ENCODE data around the gene NR2C2.

Gene NR2C2

DNA sequence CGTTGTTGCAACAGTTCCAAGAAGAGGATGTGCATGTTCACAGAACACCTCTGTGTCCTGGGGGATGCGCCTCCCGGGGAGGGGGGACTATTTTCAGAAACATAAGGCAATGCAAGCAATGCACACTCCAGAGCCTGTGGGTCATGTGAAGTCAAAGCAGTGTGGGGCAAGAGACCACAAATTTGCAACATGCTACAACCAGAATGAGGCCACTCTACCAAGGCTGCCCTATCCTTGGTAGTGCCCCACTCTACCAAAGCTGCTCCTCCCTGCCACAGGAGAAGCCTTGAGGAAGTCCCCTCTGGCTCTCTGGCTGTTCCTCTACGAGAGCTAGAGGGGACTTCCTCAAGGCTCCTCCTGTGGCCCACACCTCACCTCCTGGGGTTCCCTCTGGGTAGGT is 8.4 kb upstream of the NR2C2 start:
- TF ChIP-seq, protein P1, sequence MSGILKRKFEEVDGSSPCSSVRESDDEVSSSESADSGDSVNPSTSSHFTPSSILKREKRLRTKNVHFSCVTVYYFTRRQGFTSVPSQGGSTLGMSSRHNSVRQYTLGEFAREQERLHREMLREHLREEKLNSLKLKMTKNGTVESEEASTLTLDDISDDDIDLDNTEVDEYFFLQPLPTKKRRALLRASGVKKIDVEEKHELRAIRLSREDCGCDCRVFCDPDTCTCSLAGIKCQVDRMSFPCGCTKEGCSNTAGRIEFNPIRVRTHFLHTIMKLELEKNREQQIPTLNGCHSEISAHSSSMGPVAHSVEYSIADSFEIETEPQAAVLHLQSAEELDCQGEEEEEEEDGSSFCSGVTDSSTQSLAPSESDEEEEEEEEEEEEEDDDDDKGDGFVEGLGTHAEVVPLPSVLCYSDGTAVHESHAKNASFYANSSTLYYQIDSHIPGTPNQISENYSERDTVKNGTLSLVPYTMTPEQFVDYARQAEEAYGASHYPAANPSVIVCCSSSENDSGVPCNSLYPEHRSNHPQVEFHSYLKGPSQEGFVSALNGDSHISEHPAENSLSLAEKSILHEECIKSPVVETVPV (CRISPR knock-in tag; IDR thresholded peaks at IDR 0.05) = no peak
- TF ChIP-seq ARNTL (CRISPR knock-in tag; IDR thresholded peaks at IDR 0.05; ENCODE audit: borderline replicate concordance, low read depth) (no peak), ESRRG (CRISPR knock-in tag; IDR thresholded peaks at IDR 0.05) (no peak), CSDC2 (CRISPR knock-in tag; IDR thresholded peaks at IDR 0.05) (no peak), ZC3H10 (CRISPR knock-in tag; IDR thresholded peaks at IDR 0.05) (no peak), ZNF565 (CRISPR knock-in tag; conservative IDR thresholded peaks at IDR 0.05; ENCODE audit: low read depth) (no peak), ZNF70 (CRISPR knock-in tag; IDR thresholded peaks at IDR 0.05) (no peak), BACH2 (CRISPR knock-in tag; IDR thresholded peaks at IDR 0.05; ENCODE audit: borderline replicate concordance) (no peak), RARB (CRISPR knock-in tag; IDR thresholded peaks at IDR 0.05) (no peak), GLIS3 (CRISPR knock-in tag; IDR thresholded peaks at IDR 0.05) (no peak), ZFP3 (CRISPR knock-in tag; IDR thresholded peaks at IDR 0.05) (no peak)
- no peak for ATAC-seq

DNA sequence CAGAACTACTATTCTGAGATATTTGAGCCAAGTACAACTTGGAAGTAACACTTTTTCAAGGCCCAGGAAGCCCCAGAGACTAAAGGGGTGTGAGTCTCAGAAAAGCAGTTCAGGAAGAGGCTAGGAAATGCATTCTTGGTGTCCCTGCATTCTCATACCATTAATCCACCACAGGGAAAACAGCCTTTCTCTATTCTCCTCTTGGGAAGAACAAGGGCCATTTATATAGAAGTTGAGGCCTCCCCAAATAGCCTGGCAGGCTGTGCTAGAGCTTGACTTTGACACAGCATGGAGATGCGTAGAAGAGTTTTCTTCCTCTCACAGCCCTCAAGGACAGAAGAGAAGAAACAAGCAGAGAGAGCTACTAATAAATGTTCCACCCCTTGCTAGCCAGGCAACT is 5.5 kb upstream of the NR2C2 start:
- TF ChIP-seq, protein P2, sequence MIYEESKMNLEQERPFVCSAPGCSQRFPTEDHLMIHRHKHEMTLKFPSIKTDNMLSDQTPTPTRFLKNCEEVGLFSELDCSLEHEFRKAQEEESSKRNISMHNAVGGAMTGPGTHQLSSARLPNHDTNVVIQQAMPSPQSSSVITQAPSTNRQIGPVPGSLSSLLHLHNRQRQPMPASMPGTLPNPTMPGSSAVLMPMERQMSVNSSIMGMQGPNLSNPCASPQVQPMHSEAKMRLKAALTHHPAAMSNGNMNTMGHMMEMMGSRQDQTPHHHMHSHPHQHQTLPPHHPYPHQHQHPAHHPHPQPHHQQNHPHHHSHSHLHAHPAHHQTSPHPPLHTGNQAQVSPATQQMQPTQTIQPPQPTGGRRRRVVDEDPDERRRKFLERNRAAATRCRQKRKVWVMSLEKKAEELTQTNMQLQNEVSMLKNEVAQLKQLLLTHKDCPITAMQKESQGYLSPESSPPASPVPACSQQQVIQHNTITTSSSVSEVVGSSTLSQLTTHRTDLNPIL (CRISPR knock-in tag; IDR thresholded peaks at IDR 0.05; ENCODE audit: low read depth) = no peak
- no peak for TF ChIP-seq ZNF565 (CRISPR knock-in tag; conservative IDR thresholded peaks at IDR 0.05; ENCODE audit: low read depth)
- TF ChIP-seq, protein P3, sequence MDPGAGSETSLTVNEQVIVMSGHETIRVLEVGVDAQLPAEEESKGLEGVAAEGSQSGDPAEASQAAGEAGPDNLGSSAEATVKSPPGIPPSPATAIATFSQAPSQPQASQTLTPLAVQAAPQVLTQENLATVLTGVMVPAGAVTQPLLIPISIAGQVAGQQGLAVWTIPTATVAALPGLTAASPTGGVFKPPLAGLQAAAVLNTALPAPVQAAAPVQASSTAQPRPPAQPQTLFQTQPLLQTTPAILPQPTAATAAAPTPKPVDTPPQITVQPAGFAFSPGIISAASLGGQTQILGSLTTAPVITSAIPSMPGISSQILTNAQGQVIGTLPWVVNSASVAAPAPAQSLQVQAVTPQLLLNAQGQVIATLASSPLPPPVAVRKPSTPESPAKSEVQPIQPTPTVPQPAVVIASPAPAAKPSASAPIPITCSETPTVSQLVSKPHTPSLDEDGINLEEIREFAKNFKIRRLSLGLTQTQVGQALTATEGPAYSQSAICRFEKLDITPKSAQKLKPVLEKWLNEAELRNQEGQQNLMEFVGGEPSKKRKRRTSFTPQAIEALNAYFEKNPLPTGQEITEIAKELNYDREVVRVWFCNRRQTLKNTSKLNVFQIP (CRISPR knock-in tag; IDR thresholded peaks at IDR 0.05; ENCODE audit: borderline replicate concordance, low read depth) = no peak
- TF ChIP-seq, protein P4, sequence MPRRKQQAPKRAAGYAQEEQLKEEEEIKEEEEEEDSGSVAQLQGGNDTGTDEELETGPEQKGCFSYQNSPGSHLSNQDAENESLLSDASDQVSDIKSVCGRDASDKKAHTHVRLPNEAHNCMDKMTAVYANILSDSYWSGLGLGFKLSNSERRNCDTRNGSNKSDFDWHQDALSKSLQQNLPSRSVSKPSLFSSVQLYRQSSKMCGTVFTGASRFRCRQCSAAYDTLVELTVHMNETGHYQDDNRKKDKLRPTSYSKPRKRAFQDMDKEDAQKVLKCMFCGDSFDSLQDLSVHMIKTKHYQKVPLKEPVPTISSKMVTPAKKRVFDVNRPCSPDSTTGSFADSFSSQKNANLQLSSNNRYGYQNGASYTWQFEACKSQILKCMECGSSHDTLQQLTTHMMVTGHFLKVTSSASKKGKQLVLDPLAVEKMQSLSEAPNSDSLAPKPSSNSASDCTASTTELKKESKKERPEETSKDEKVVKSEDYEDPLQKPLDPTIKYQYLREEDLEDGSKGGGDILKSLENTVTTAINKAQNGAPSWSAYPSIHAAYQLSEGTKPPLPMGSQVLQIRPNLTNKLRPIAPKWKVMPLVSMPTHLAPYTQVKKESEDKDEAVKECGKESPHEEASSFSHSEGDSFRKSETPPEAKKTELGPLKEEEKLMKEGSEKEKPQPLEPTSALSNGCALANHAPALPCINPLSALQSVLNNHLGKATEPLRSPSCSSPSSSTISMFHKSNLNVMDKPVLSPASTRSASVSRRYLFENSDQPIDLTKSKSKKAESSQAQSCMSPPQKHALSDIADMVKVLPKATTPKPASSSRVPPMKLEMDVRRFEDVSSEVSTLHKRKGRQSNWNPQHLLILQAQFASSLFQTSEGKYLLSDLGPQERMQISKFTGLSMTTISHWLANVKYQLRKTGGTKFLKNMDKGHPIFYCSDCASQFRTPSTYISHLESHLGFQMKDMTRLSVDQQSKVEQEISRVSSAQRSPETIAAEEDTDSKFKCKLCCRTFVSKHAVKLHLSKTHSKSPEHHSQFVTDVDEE (CRISPR knock-in tag; IDR thresholded peaks at IDR 0.05) = no peak
- TF ChIP-seq, protein P5, sequence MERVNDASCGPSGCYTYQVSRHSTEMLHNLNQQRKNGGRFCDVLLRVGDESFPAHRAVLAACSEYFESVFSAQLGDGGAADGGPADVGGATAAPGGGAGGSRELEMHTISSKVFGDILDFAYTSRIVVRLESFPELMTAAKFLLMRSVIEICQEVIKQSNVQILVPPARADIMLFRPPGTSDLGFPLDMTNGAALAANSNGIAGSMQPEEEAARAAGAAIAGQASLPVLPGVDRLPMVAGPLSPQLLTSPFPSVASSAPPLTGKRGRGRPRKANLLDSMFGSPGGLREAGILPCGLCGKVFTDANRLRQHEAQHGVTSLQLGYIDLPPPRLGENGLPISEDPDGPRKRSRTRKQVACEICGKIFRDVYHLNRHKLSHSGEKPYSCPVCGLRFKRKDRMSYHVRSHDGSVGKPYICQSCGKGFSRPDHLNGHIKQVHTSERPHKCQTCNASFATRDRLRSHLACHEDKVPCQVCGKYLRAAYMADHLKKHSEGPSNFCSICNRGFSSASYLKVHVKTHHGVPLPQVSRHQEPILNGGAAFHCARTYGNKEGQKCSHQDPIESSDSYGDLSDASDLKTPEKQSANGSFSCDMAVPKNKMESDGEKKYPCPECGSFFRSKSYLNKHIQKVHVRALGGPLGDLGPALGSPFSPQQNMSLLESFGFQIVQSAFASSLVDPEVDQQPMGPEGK (CRISPR knock-in tag; IDR thresholded peaks at IDR 0.05; ENCODE audit: borderline replicate concordance) = no peak
- TF ChIP-seq ZFP30 (CRISPR knock-in tag; IDR thresholded peaks at IDR 0.05) = no peak
- TF ChIP-seq OSR1 (CRISPR knock-in tag; IDR thresholded peaks at IDR 0.05) = no peak
- TF ChIP-seq ARNTL (CRISPR knock-in tag; IDR thresholded peaks at IDR 0.05; ENCODE audit: borderline replicate concordance, low read depth) = no peak
- TF ChIP-seq TCF4 (CRISPR knock-in tag; IDR thresholded peaks at IDR 0.05; ENCODE audit: borderline replicate concordance) = no peak
- TF ChIP-seq ZC3H10 (CRISPR knock-in tag; IDR thresholded peaks at IDR 0.05) = no peak
- TF ChIP-seq PPARA (CRISPR knock-in tag; IDR thresholded peaks at IDR 0.05; ENCODE audit: borderline replicate concordance) = no peak
- TF ChIP-seq RARB (CRISPR knock-in tag; IDR thresholded peaks at IDR 0.05) = no peak
- no peak for TF ChIP-seq TOX (CRISPR knock-in tag; IDR thresholded peaks at IDR 0.05; ENCODE audit: borderline replicate concordance)
- TF ChIP-seq ZNF8 (CRISPR knock-in tag; IDR thresholded peaks at IDR 0.05) = no peak
- TF ChIP-seq CSDC2 (CRISPR knock-in tag; IDR thresholded peaks at IDR 0.05) = no peak
- TF ChIP-seq ESRRG (CRISPR knock-in tag; IDR thresholded peaks at IDR 0.05) = no peak
- no peak for TF ChIP-seq SNAI2 (CRISPR knock-in tag; IDR thresholded peaks at IDR 0.05)
- TF ChIP-seq ZFP3 (CRISPR knock-in tag; IDR thresholded peaks at IDR 0.05) = no peak
- ATAC-seq = no peak

DNA sequence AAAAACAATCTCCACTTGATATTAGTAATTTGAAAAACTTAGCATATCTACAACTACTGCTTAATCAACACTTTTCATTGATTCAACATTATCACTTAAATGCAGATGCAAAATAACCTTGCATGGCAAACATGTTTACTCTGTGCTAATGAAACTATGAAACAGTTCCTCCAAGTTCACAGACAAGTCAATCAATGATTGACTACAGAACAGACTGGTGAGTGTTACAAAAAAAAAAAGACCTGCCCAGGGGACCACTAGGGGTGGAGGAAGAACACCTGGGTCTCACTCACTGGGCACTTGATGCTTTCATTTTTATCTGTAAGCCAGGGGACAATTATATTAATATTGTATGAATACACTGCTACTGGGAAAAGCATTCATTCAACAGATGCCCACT is 4.3 kb upstream of the NR2C2 start:
- no peak for ATAC-seq
- TF ChIP-seq ISL1 (CRISPR knock-in tag; IDR thresholded peaks at IDR 0.05) = no peak
- TF ChIP-seq, protein P1 (CRISPR knock-in tag; IDR thresholded peaks at IDR 0.05) = no peak
